ENCODE data around the gene NCKAP5.

Gene NCKAP5

GRCh38 chr2:132937629-132938028, 630.6 kb downstream of the NCKAP5 start:
- peak; percentile 4 for DNase-seq (ENCODE audit: low read depth)
- no peak overlapping the region for H3K4me3 ChIP-seq (ENCODE audit: low read depth, low read length)
- no peak for TF ChIP-seq CTCF (IDR thresholded peaks at IDR 0.05; ENCODE audit: low read depth, low read length, missing control alignments)
- in situ Hi-C loops (cut with HindIII; ENCODE audit: low sequenced_read_pairs), result no loop called here

- TF ChIP-seq CTCF (IDR thresholded peaks at IDR 0.05; ENCODE audit: low read depth, low read length, missing control alignments), result no peak
- in situ Hi-C loops (cut with HindIII; ENCODE audit: low sequenced_read_pairs), result no loop called here
- DNase-seq (ENCODE audit: low read depth), result no peak
- H3K4me3 ChIP-seq (ENCODE audit: low read depth, low read length), result no peak overlapping the region
Observed at GRCh38 chr2:132936791-132937190, 631.5 kb downstream of the NCKAP5 start.

GRCh38 chr2:132936261-132936660, 632.0 kb downstream of the NCKAP5 start:
- DNase-seq (ENCODE audit: low read depth), result no peak
- TF ChIP-seq CTCF (IDR thresholded peaks at IDR 0.05; ENCODE audit: low read depth, low read length, missing control alignments), result no peak
- in situ Hi-C loops (cut with HindIII; ENCODE audit: low sequenced_read_pairs), result no loop called here
- no peak overlapping the region for H3K4me3 ChIP-seq (ENCODE audit: low read depth, low read length)

GRCh38 chr2:132929786-132930185, 638.5 kb downstream of the NCKAP5 start:
- in situ Hi-C loops (cut with HindIII; ENCODE audit: low sequenced_read_pairs), result no loop called here
- no peak for DNase-seq (ENCODE audit: low read depth)
- TF ChIP-seq CTCF (IDR thresholded peaks at IDR 0.05; ENCODE audit: low read depth, low read length, missing control alignments), result no peak
- H3K4me3 ChIP-seq (ENCODE audit: low read depth, low read length), result no peak overlapping the region

GRCh38 chr2:132923787-132924186, 644.5 kb downstream of the NCKAP5 start:
- TF ChIP-seq CTCF (IDR thresholded peaks at IDR 0.05; ENCODE audit: low read depth, low read length, missing control alignments), result no peak
- peak; percentile 34 for DNase-seq (ENCODE audit: low read depth)
- in situ Hi-C loops (cut with HindIII; ENCODE audit: low sequenced_read_pairs), result no loop called here
- no peak overlapping the region for H3K4me3 ChIP-seq (ENCODE audit: low read depth, low read length)

- in situ Hi-C loops (cut with HindIII; ENCODE audit: low sequenced_read_pairs), result no loop called here
- no peak for DNase-seq (ENCODE audit: low read depth)
- no peak overlapping the region for H3K4me3 ChIP-seq (ENCODE audit: low read depth, low read length)
- no peak for TF ChIP-seq CTCF (IDR thresholded peaks at IDR 0.05; ENCODE audit: low read depth, low read length, missing control alignments)
Observed at GRCh38 chr2:132915812-132916549, 652.3 kb downstream of the NCKAP5 start.
